GM23248 (cell line): ENCODE data around the gene MRGPRD. TPM values are rescaled to one million over a fixed set of nuclear protein-coding genes. Genes with fewer than 3 reads are reported as not detected.

Experiments
- DNase-seq: peaks from one replicate; pipeline ENCODE4 v3.0.0-alpha.2; 2015
- H2AFZ ChIP-seq: fragments of 200-600 bp; sonication (generic); 2 replicates; pipeline ENCODE4 v1.6.1; 2016; ENCODE audit warnings: antibody characterized with exemption
- H3F3A ChIP-seq: fragments of 200-600 bp; sonication (generic); 2 replicates; pipeline ENCODE4 v1.6.1; 2016; ENCODE audit warnings: mild to moderate bottlenecking, antibody characterized with exemption, mixed run types; ENCODE audit not compliant: insufficient read depth
- H3K27ac ChIP-seq: fragments of 200-600 bp; sonication (generic); 2 replicates; pipeline ENCODE4 v1.5.1; 2016; ENCODE audit warnings: mild to moderate bottlenecking
- H3K27me3 ChIP-seq: fragments of 200-600 bp; sonication (generic); replicated peaks from 2 replicates; pipeline ENCODE4 v1.6.1; 2016; ENCODE audit warnings: mild to moderate bottlenecking; ENCODE audit not compliant: insufficient read depth
- H3K36me3 ChIP-seq: fragments of 200-600 bp; sonication (generic); 2 replicates; pipeline ENCODE4 v1.6.1; 2016; ENCODE audit warnings: low read depth, mild to moderate bottlenecking
- H3K4me1 ChIP-seq: fragments of 200-600 bp; sonication (generic); 2 replicates; pipeline ENCODE4 v1.6.1; 2016; ENCODE audit warnings: mild to moderate bottlenecking; ENCODE audit not compliant: insufficient read depth
- H3K4me2 ChIP-seq: fragments of 200-600 bp; sonication (generic); one replicate; pipeline ENCODE4 v1.6.1; 2016; ENCODE audit warnings: mild to moderate bottlenecking; ENCODE audit not compliant: unreplicated experiment
- H3K4me3 ChIP-seq: fragments of 200-600 bp; sonication (generic); 2 replicates; pipeline ENCODE4 v1.5.1; 2016; ENCODE audit warnings: mild to moderate bottlenecking
- H3K79me2 ChIP-seq: fragments of 200-600 bp; sonication (generic); 2 replicates; pipeline ENCODE4 v1.6.1; 2016; ENCODE audit warnings: mild to moderate bottlenecking; ENCODE audit not compliant: insufficient read depth
- H3K9ac ChIP-seq: fragments of 200-600 bp; sonication (generic); 2 replicates; pipeline ENCODE4 v1.6.1; 2016; ENCODE audit warnings: mild to moderate bottlenecking
- H3K9me2 ChIP-seq: fragments of 200-600 bp; sonication (generic); 2 replicates; pipeline ENCODE4 v1.6.1; 2016; ENCODE audit warnings: mixed run types, mild to moderate bottlenecking, moderate library complexity; ENCODE audit not compliant: insufficient read depth
- H3K9me3 ChIP-seq: fragments of 200-600 bp; sonication (generic); one replicate; pipeline ENCODE4 v1.6.1; 2017; ENCODE audit warnings: low read depth
- H4K20me1 ChIP-seq: fragments of 200-600 bp; sonication (generic); 2 replicates; pipeline ENCODE4 v1.6.0; 2016; ENCODE audit not compliant: insufficient read depth
- EZH2 ChIP-seq: fragments of 200-600 bp; sonication (generic); IDR thresholded peaks from 2 replicates; pipeline ENCODE4 v1.6.1; 2018; ENCODE audit warnings: antibody characterized with exemption, mild to moderate bottlenecking; ENCODE audit not compliant: insufficient read depth, poor library complexity, severe bottlenecking
- EZH2phosphoT487 ChIP-seq: fragments of 200-600 bp; sonication (generic); IDR thresholded peaks from 2 replicates; pipeline ENCODE4 v1.6.1; 2018; ENCODE audit warnings: antibody characterized with exemption, moderate library complexity, mild to moderate bottlenecking, low read depth; ENCODE audit not compliant: insufficient read depth
- WGBS, 2 experiments: methylation state at CpG; one replicate each; pipeline ENCODE4 v1.1.6; 2015 to 2017; ENCODE audit warnings: low lambda C conversion rate in 2 of 2, low coverage in 1 of 2; ENCODE audit errors: missing lambda C conversion rate in 2 of 2; 5-methylcytosine and 5-hydroxymethylcytosine counted together
- in situ Hi-C: fragments of 300-500 bp; cut with MboI; formaldehyde crosslinking; loops from 2 replicates; pipeline ENCODE4 v1.15.0; 2020
- polyA plus RNA-seq: library from polyadenylated mRNA; unstranded; fragments of >200 nt; fragmentation: Nextera tagmentation; extraction: Ambion mirVana; gene quantifications from 2 replicates; pipeline ENCODE4 v1.2.1, GENCODE V29; 2016
- total RNA-seq: library from RNA; depleted of rRNA; stranded (reverse); fragments of >200 nt; shearing (Covaris generic); gene quantifications from 2 replicates; pipeline ENCODE4 v1.2.3, GENCODE V29; 2014

MRGPRD gene
- total and polyA plus RNA-seq, 2 experiments from 2014 or later: not detected

DNA sequence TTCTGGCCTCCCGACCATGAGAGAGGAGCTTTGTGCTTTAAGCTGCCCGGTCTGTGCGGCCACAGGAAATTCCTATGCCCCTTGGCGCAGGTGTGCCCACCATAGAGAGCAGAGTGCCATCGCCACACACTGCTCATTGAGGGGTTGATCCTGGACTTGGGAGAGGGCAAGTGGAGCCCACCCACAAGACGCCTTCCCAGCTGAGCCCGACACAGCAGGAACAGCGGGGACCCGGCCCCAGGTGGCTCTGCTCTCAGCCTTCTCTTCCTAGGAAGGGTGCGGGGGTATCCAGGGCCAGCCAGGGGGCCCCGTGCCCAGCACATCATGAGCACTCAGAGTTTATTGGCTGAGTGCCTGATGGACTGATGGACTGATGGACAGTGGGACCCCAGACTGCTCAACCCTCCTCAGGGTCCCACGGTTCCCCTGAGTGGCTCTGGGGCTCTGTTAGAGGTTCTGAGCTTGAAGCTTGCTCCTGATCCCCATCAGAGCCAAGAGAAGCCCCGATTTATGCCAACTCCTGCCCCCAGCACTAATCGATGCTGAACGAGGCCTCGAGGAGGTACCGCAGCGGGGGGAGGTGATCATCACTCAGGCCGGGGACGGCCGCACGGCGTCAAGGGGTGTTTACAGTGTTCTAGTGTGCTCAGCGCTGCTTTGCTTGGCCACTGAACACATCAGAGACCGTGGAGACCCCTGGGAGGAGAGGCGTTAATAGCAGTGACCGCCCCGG is 13.5 kb upstream of the MRGPRD start:
- no peak for DNase-seq
- H3F3A ChIP-seq: no peaks in the 10 kb centered on the region
- in situ Hi-C loops: no loop called here
- no peak overlapping the region for H3K9ac ChIP-seq
- no peaks in the 10 kb centered on the region for H3K79me2 ChIP-seq
- H3K4me1 ChIP-seq: no peaks in the 10 kb centered on the region
- H3K27me3 ChIP-seq: peaks cover 8% of the 10 kb centered on the region; the same call in 1 of the 2 replicates
- TF ChIP-seq EZH2phosphoT487 (no peak), EZH2 (no peak)
- no peaks in the 10 kb centered on the region for H3K9me3 ChIP-seq
- H3K9me2 ChIP-seq: no peaks in the 10 kb centered on the region
- H4K20me1 ChIP-seq: no peaks in the 10 kb centered on the region
- 70 to 75% methylated on average over 28 of the region's 28 CpGs for WGBS, 2 experiments
- H2AFZ ChIP-seq: no peak overlapping the region
- H3K4me2 ChIP-seq: no peak overlapping the region
- H3K27ac ChIP-seq: no peak overlapping the region
- H3K36me3 ChIP-seq: no peaks in the 10 kb centered on the region
- H3K4me3 ChIP-seq: no peak overlapping the region

GRCh38 chr11:68993546-68993945 is 12.8 kb upstream of the MRGPRD start:
- WGBS, 2 experiments: 78 to 84% methylated on average over 7 of the region's 7 CpGs

DNA sequence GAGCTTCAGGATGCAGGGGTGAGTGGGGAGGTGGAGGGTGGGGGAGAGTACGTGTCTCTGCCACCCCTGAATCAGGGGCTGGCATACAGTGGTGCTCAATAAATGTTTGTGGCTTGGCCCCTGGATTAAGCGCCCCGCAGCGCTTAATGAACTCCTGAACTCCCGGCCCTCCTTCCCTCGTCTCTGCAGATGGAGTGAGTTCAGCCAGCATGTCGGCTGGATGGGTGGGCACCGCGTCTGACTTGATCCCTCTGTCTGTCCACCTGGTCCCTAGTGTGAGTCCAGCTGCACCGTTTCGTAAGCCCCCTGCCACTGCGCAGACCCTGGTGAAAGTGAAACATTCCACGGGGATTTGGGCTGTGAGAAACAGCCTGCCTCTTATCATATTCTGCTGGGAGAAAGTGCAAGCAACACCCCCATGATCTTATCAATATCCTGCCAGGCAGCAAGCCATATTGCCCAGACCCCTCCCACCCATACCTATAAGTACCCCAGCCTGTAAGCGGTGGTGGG is 12.0 kb upstream of the MRGPRD start:
- TF ChIP-seq EZH2: no peak
- no peak for TF ChIP-seq EZH2phosphoT487
- no peak overlapping the region for H3K4me2 ChIP-seq

More at GRCh38 chr11:68993546-68993945, 12.8 kb upstream of the MRGPRD start:
- Histone ChIP-seq H3K4me2 (no peak overlapping the region), H3K27ac (no peak overlapping the region), H3K79me2 (no peaks in the 10 kb centered on the region), H2AFZ (no peak overlapping the region), H3K4me1 (no peaks in the 10 kb centered on the region), H3K27me3 (peaks cover 8% of the 10 kb centered on the region; the same call in 1 of the 2 replicates), H3K9me3 (no peaks in the 10 kb centered on the region), H3K9me2 (no peaks in the 10 kb centered on the region), H3K36me3 (no peaks in the 10 kb centered on the region), H4K20me1 (no peaks in the 10 kb centered on the region), H3F3A (no peaks in the 10 kb centered on the region), H3K9ac (no peak overlapping the region), H3K4me3 (no peak overlapping the region)
- TF ChIP-seq EZH2phosphoT487 (no peak), EZH2 (no peak)
- in situ Hi-C loops: no loop called here
- DNase-seq: no peak

GRCh38 chr11:68990995-68991780 is 10.4 kb upstream of the MRGPRD start:
- Histone ChIP-seq H2AFZ (no peak overlapping the region), H3K36me3 (no peaks in the 10 kb centered on the region), H4K20me1 (no peaks in the 10 kb centered on the region), H3K4me1 (no peaks in the 10 kb centered on the region), H3K9ac (no peak overlapping the region), H3K9me2 (no peaks in the 10 kb centered on the region), H3F3A (no peaks in the 10 kb centered on the region), H3K4me2 (no peak overlapping the region), H3K79me2 (no peaks in the 10 kb centered on the region), H3K27me3 (peaks cover 11% of the 10 kb centered on the region; the same call in 1 of the 2 replicates), H3K9me3 (no peaks in the 10 kb centered on the region), H3K4me3 (no peak overlapping the region), H3K27ac (no peak overlapping the region)
- TF ChIP-seq EZH2phosphoT487 (no peak), EZH2 (no peak)
- in situ Hi-C loops: no loop called here
- no peak for DNase-seq
- 69 to 77% methylated on average over 15 to 16 of the region's 16 CpGs for WGBS, 2 experiments

More for the DNA sequence above, 12.0 kb upstream of the MRGPRD start:
- Histone ChIP-seq H2AFZ (no peak overlapping the region), H3K36me3 (no peaks in the 10 kb centered on the region), H3K9ac (no peak overlapping the region), H3K27me3 (peaks cover 11% of the 10 kb centered on the region; the same call in 1 of the 2 replicates), H3K4me3 (no peak overlapping the region), H3F3A (no peaks in the 10 kb centered on the region), H4K20me1 (no peaks in the 10 kb centered on the region), H3K4me1 (no peaks in the 10 kb centered on the region), H3K9me2 (no peaks in the 10 kb centered on the region), H3K27ac (no peak overlapping the region), H3K79me2 (no peaks in the 10 kb centered on the region), H3K9me3 (no peaks in the 10 kb centered on the region)
- 44 to 49% methylated on average over 12 to 14 of the region's 14 CpGs for WGBS, 2 experiments
- in situ Hi-C loops: no loop called here
- no peak for DNase-seq
